ENCODE measurements around the gene ZSCAN5C.
"Not testable (repeated sequence)": the region's sequence is repeated elsewhere in the genome, so short reads cannot be mapped to it uniquely, and the experiment has no call there.

The ZSCAN5C gene

GRCh38 chr19:56174086-56174485, 28.0 kb upstream of the ZSCAN5C start:
- no peak for TF ChIP-seq CTCF (IDR thresholded peaks at IDR 0.05)
- no peaks in the 10 kb centered on the region for H3K79me2 ChIP-seq
- H3K4me1 ChIP-seq, result no peaks in the 10 kb centered on the region
- H3K4me2 ChIP-seq (ENCODE audit: low read length), result no peak overlapping the region
- no peaks in the 10 kb centered on the region for H3K9me3 ChIP-seq (ENCODE audit: control insufficient read depth, low read length)
- no peak overlapping the region for H3K4me3 ChIP-seq (ENCODE audit: low read depth, low read length)
- H2AFZ ChIP-seq, result no peak overlapping the region
- no peaks in the 10 kb centered on the region for H3K36me3 ChIP-seq (ENCODE audit: control insufficient read depth, insufficient read depth, low read length)
- no peaks in the 10 kb centered on the region for H3K27me3 ChIP-seq (ENCODE audit: control insufficient read depth, insufficient read depth, low read length)
- H3K9ac ChIP-seq, result no peak overlapping the region
- no peak overlapping the region for H3K27ac ChIP-seq

GRCh38 chr19:56174550-56174949, 27.5 kb upstream of the ZSCAN5C start:
- TF ChIP-seq CTCF (IDR thresholded peaks at IDR 0.05), result no peak
- H3K9me3 ChIP-seq (ENCODE audit: control insufficient read depth, low read length), result no peaks in the 10 kb centered on the region
- H3K4me1 ChIP-seq, result no peaks in the 10 kb centered on the region
- no peaks in the 10 kb centered on the region for H3K27me3 ChIP-seq (ENCODE audit: control insufficient read depth, insufficient read depth, low read length)
- H3K79me2 ChIP-seq, result no peaks in the 10 kb centered on the region
- H3K4me3 ChIP-seq (ENCODE audit: low read depth, low read length), result no peak overlapping the region
- H3K4me2 ChIP-seq (ENCODE audit: low read length), result no peak overlapping the region
- H3K9ac ChIP-seq, result no peak overlapping the region
- H3K36me3 ChIP-seq (ENCODE audit: control insufficient read depth, insufficient read depth, low read length), result no peaks in the 10 kb centered on the region
- H2AFZ ChIP-seq, result no peak overlapping the region
- H3K27ac ChIP-seq, result no peak overlapping the region

GRCh38 chr19:56175861-56176307, 26.2 kb upstream of the ZSCAN5C start, which contains the start of gene GALP:
Gene GALP, plus strand, starts transcription at chr19:56176008. Its CDS starts 1,101 bp downstream, at chr19:56177109.
- not testable (repeated sequence) for H3K9ac ChIP-seq; H3K4me3 ChIP-seq (ENCODE audit: low read depth, low read length); H3K27me3 ChIP-seq (ENCODE audit: control insufficient read depth, insufficient read depth, low read length); H3K79me2 ChIP-seq; H3K4me1 ChIP-seq; H3K4me2 ChIP-seq (ENCODE audit: low read length); H3K9me3 ChIP-seq (ENCODE audit: control insufficient read depth, low read length); H3K36me3 ChIP-seq (ENCODE audit: control insufficient read depth, insufficient read depth, low read length); H3K27ac ChIP-seq; H2AFZ ChIP-seq

- not testable (repeated sequence) for H3K9me3 ChIP-seq (ENCODE audit: control insufficient read depth, low read length); H3K27me3 ChIP-seq (ENCODE audit: control insufficient read depth, insufficient read depth, low read length); H3K27ac ChIP-seq; H3K4me3 ChIP-seq (ENCODE audit: low read depth, low read length); H3K9ac ChIP-seq; H3K36me3 ChIP-seq (ENCODE audit: control insufficient read depth, insufficient read depth, low read length); H2AFZ ChIP-seq; H3K79me2 ChIP-seq; H3K4me2 ChIP-seq (ENCODE audit: low read length); H3K4me1 ChIP-seq
These were observed 25.8 kb upstream of the ZSCAN5C start for GRCh38 chr19:56176310-56176709.

- no peaks in the 10 kb centered on the region for H3K79me2 ChIP-seq
- no peak overlapping the region for H3K9ac ChIP-seq
- H3K4me2 ChIP-seq (ENCODE audit: low read length), result no peak overlapping the region
- no peak overlapping the region for H3K27ac ChIP-seq
- no peaks in the 10 kb centered on the region for H3K4me1 ChIP-seq
- no peak overlapping the region for H3K4me3 ChIP-seq (ENCODE audit: low read depth, low read length)
- H3K27me3 ChIP-seq (ENCODE audit: control insufficient read depth, insufficient read depth, low read length), result no peaks in the 10 kb centered on the region
- no peak for TF ChIP-seq CTCF (IDR thresholded peaks at IDR 0.05)
- no peaks in the 10 kb centered on the region for H3K9me3 ChIP-seq (ENCODE audit: control insufficient read depth, low read length)
- H3K36me3 ChIP-seq (ENCODE audit: control insufficient read depth, insufficient read depth, low read length), result no peaks in the 10 kb centered on the region
- H2AFZ ChIP-seq, result no peak overlapping the region
These were observed 25.2 kb upstream of the ZSCAN5C start for GRCh38 chr19:56176881-56177280.

- no peaks in the 10 kb centered on the region for H3K79me2 ChIP-seq
- no peak overlapping the region for H2AFZ ChIP-seq
- TF ChIP-seq CTCF (IDR thresholded peaks at IDR 0.05), result no peak
- no peak overlapping the region for H3K9ac ChIP-seq
- H3K4me2 ChIP-seq (ENCODE audit: low read length), result no peak overlapping the region
- H3K4me3 ChIP-seq (ENCODE audit: low read depth, low read length), result no peak overlapping the region
- H3K4me1 ChIP-seq, result no peaks in the 10 kb centered on the region
- H3K36me3 ChIP-seq (ENCODE audit: control insufficient read depth, insufficient read depth, low read length), result no peaks in the 10 kb centered on the region
- H3K9me3 ChIP-seq (ENCODE audit: control insufficient read depth, low read length), result no peaks in the 10 kb centered on the region
- H3K27ac ChIP-seq, result no peak overlapping the region
- H3K27me3 ChIP-seq (ENCODE audit: control insufficient read depth, insufficient read depth, low read length), result no peaks in the 10 kb centered on the region
These were observed 24.4 kb upstream of the ZSCAN5C start for GRCh38 chr19:56177564-56178243.
